GM12878 (cell line): ENCODE measurements around the gene CRTC2.

Experiments
- BRCA1 ChIP-seq: IDR thresholded peaks from 2 replicates; pipeline ENCODE4 v1.6.1; 2011; ENCODE audit warnings: low read depth, low read length, improper control_type of control experiment
- CHD2 ChIP-seq: IDR thresholded peaks from 2 replicates; pipeline ENCODE4 v1.6.1; 2011; ENCODE audit warnings: low read depth, low read length, improper control_type of control experiment, borderline replicate concordance
- POLR2AphosphoS5 ChIP-seq: IDR thresholded peaks from 2 replicates; pipeline ENCODE4 v1.6.1; 2011; ENCODE audit warnings: mild to moderate bottlenecking, low read length, inconsistent platforms
- SIN3A ChIP-seq: IDR thresholded peaks from 2 replicates; pipeline ENCODE4 v1.6.1; 2012; ENCODE audit warnings: low read depth, low read length, improper control_type of control experiment
- TF ChIP-seq, protein P1 (sequence below), 3 experiments: IDR thresholded peaks in 2 of 3; conservative IDR thresholded peaks in 1 of 3; 2 replicates each; pipeline ENCODE4 v1.5.1; 2011; ENCODE audit warnings: low read depth in 3 of 3, low read length in 3 of 3, mild to moderate bottlenecking in 3 of 3, control low read depth in 2 of 3, moderate library complexity in 2 of 3, inconsistent platforms in 1 of 3, mixed read lengths in 1 of 3; ENCODE audit not compliant: control insufficient read depth in 2 of 3, insufficient read depth in 1 of 3; ENCODE audit errors: extremely low read depth in 1 of 3
- TF ChIP-seq, protein P2 (sequence below): fragments of 450-650 bp; conservative IDR thresholded peaks from 2 replicates; pipeline ENCODE4 v1.6.1; 2017; ENCODE audit warnings: mild to moderate bottlenecking, moderate library complexity

GRCh38 chr1:153907134-153907533, 51.3 kb downstream of the CRTC2 start:
- TF ChIP-seq, protein P1, sequence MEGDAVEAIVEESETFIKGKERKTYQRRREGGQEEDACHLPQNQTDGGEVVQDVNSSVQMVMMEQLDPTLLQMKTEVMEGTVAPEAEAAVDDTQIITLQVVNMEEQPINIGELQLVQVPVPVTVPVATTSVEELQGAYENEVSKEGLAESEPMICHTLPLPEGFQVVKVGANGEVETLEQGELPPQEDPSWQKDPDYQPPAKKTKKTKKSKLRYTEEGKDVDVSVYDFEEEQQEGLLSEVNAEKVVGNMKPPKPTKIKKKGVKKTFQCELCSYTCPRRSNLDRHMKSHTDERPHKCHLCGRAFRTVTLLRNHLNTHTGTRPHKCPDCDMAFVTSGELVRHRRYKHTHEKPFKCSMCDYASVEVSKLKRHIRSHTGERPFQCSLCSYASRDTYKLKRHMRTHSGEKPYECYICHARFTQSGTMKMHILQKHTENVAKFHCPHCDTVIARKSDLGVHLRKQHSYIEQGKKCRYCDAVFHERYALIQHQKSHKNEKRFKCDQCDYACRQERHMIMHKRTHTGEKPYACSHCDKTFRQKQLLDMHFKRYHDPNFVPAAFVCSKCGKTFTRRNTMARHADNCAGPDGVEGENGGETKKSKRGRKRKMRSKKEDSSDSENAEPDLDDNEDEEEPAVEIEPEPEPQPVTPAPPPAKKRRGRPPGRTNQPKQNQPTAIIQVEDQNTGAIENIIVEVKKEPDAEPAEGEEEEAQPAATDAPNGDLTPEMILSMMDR (IDR thresholded peaks at IDR 0.05 in 2 of 3, conservative IDR thresholded peaks at IDR 0.05 in 1 of 3; ENCODE audit: control insufficient read depth in 2 of 3, extremely low read depth in 1 of 3, insufficient read depth in 1 of 3, low read depth in 3 of 3, low read length in 3 of 3) = no peak
- TF ChIP-seq, protein P2, sequence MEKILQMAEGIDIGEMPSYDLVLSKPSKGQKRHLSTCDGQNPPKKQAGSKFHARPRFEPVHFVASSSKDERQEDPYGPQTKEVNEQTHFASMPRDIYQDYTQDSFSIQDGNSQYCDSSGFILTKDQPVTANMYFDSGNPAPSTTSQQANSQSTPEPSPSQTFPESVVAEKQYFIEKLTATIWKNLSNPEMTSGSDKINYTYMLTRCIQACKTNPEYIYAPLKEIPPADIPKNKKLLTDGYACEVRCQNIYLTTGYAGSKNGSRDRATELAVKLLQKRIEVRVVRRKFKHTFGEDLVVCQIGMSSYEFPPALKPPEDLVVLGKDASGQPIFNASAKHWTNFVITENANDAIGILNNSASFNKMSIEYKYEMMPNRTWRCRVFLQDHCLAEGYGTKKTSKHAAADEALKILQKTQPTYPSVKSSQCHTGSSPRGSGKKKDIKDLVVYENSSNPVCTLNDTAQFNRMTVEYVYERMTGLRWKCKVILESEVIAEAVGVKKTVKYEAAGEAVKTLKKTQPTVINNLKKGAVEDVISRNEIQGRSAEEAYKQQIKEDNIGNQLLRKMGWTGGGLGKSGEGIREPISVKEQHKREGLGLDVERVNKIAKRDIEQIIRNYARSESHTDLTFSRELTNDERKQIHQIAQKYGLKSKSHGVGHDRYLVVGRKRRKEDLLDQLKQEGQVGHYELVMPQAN = no peak
- TF ChIP-seq BRCA1 (no peak), POLR2AphosphoS5 (no peak), CHD2 (no peak), SIN3A (no peak)
